IMR-90 (cell line): ENCODE data around the gene CYP11A1. TPM values are rescaled to one million over a fixed set of nuclear protein-coding genes. Genes with fewer than 3 reads are reported as not detected.

Experiments
- ATAC-seq: fragments of 200-7000 bp; cut with Tn5 transposase; 2 replicates; pipeline ENCODE4 v1.9.1; 2020; ENCODE audit warnings: low read depth, mild to moderate bottlenecking, moderate library complexity
- BruUV-seq: library from RNA; stranded (reverse); fragments of 400-500 nt; replicated peaks from 2 replicates; lab custom pipeline; 2021; lab: Mats Ljungman, UMichigan
- CTCF ChIA-PET: fragments of 300-600 bp; formaldehyde crosslinking; extraction: SDS; loops from one replicate; lab custom pipeline; 2021; ENCODE audit warnings: antibody characterized with exemption; lab: Yijun Ruan, JAX
- POLR2A ChIA-PET: fragments of 300-600 bp; sonication (Branson Sonifier 250); formaldehyde crosslinking; loops from one replicate; lab custom pipeline; 2022; ENCODE audit warnings: antibody characterized with exemption; ENCODE audit not compliant: unreplicated experiment; lab: Charles Lee
- DNase-seq: peaks from one replicate; pipeline ENCODE4 v3.0.0; 2013
- H2AFZ ChIP-seq: replicated peaks from 2 replicates; pipeline ENCODE3; 2013; ENCODE audit warnings: low read length, mild to moderate bottlenecking; ENCODE audit not compliant: poor library complexity
- H2AK5ac ChIP-seq: 2 replicates; pipeline ENCODE4 v1.6.1; 2013; ENCODE audit warnings: low read depth, low read length, inconsistent platforms
- H2AK9ac ChIP-seq: replicated peaks from 2 replicates; pipeline ENCODE3; 2013; ENCODE audit warnings: mild to moderate bottlenecking, low read depth, low read length, moderate library complexity; ENCODE audit not compliant: poor library complexity
- H2BK120ac ChIP-seq: 2 replicates; pipeline ENCODE4 v1.6.1; 2013; ENCODE audit warnings: low read depth, low read length, inconsistent platforms
- H2BK15ac ChIP-seq: 3 replicates; pipeline ENCODE4 v1.6.1; 2013; ENCODE audit warnings: low read depth, low read length, inconsistent platforms
- H2BK20ac ChIP-seq: 2 replicates; pipeline ENCODE4 v1.6.1; 2013; ENCODE audit warnings: low read depth, mild to moderate bottlenecking, inconsistent platforms, low read length, moderate library complexity
- H2BK5ac ChIP-seq: 2 replicates; pipeline ENCODE4 v1.6.1; 2013; ENCODE audit warnings: mild to moderate bottlenecking, low read depth, low read length, inconsistent platforms; ENCODE audit not compliant: poor library complexity, severe bottlenecking
- H3K14ac ChIP-seq: replicated peaks from 2 replicates; pipeline ENCODE4 v1.6.1; 2013; ENCODE audit warnings: low read depth, low read length, inconsistent platforms
- H3K18ac ChIP-seq: 2 replicates; pipeline ENCODE4 v1.6.1; 2013; ENCODE audit warnings: low read depth, low read length, control low read depth
- H3K23ac ChIP-seq: 2 replicates; pipeline ENCODE4 v1.6.1; 2013; ENCODE audit warnings: low read depth, low read length, inconsistent platforms
- H3K27ac ChIP-seq: 2 replicates; pipeline ENCODE4 v1.5.1; 2013; ENCODE audit warnings: mild to moderate bottlenecking, control low read depth, low read length; ENCODE audit not compliant: insufficient read depth
- H3K27me3 ChIP-seq: 2 replicates; pipeline ENCODE4 v1.6.1; 2013; ENCODE audit warnings: low read length; ENCODE audit not compliant: control insufficient read depth, insufficient read depth
- H3K36me3 ChIP-seq: 2 replicates; pipeline ENCODE4 v1.6.1; 2013; ENCODE audit warnings: low read length, mixed read lengths; ENCODE audit not compliant: control insufficient read depth, insufficient read depth
- H3K4ac ChIP-seq: 2 replicates; pipeline ENCODE4 v1.6.1; 2013; ENCODE audit warnings: low read depth, low read length, inconsistent platforms
- H3K4me1 ChIP-seq: 2 replicates; pipeline ENCODE4 v1.6.1; 2013; ENCODE audit warnings: low read length, mixed read lengths; ENCODE audit not compliant: control insufficient read depth, insufficient read depth
- H3K4me2 ChIP-seq: 2 replicates; pipeline ENCODE4 v1.6.1; 2013; ENCODE audit warnings: low read depth, mild to moderate bottlenecking, control low read depth, low read length, moderate library complexity
- H3K4me3 ChIP-seq: 2 replicates; pipeline ENCODE4 v1.5.1; 2013; ENCODE audit warnings: low read depth, mild to moderate bottlenecking, control low read depth, low read length, moderate library complexity; ENCODE audit not compliant: insufficient read depth
- H3K56ac ChIP-seq: 2 replicates; pipeline ENCODE4 v1.6.1; 2013; ENCODE audit warnings: low read length, inconsistent platforms; ENCODE audit not compliant: insufficient read depth; ENCODE audit errors: extremely low read depth
- H3K79me1 ChIP-seq, 2 experiments: 2 replicates each; pipeline ENCODE4 v1.6.1; 2013; ENCODE audit warnings: low read length in 2 of 2, inconsistent platforms in 1 of 2, low read depth in 1 of 2
- H3K9ac ChIP-seq: 2 replicates; pipeline ENCODE4 v1.6.1; 2013; ENCODE audit warnings: low read depth, low read length, control low read depth
- H3K9me1 ChIP-seq: 2 replicates; pipeline ENCODE4 v1.6.1; 2013; ENCODE audit warnings: low read length, inconsistent platforms; ENCODE audit not compliant: insufficient read depth
- H3K9me3 ChIP-seq: 2 replicates; pipeline ENCODE4 v1.6.1; 2013; ENCODE audit warnings: low read length; ENCODE audit not compliant: control insufficient read depth, insufficient read depth
- H4K20me1 ChIP-seq: 2 replicates; pipeline ENCODE4 v1.6.1; 2013; ENCODE audit warnings: low read length, inconsistent platforms; ENCODE audit not compliant: insufficient read depth
- H4K5ac ChIP-seq: 2 replicates; pipeline ENCODE4 v1.6.1; 2013; ENCODE audit warnings: mild to moderate bottlenecking, low read depth, low read length, control low read depth
- H4K8ac ChIP-seq, 2 experiments: 2 replicates each; pipeline ENCODE4 v1.6.1; 2013; ENCODE audit warnings: low read depth in 2 of 2, low read length in 2 of 2, control low read depth in 1 of 2, inconsistent platforms in 1 of 2
- H4K91ac ChIP-seq: 2 replicates; pipeline ENCODE4 v1.6.1; 2013; ENCODE audit warnings: low read depth, low read length, inconsistent platforms; ENCODE audit not compliant: insufficient read depth
- RCOR1 ChIP-seq: IDR thresholded peaks from 2 replicates; pipeline ENCODE4 v1.6.1; 2012; ENCODE audit warnings: mild to moderate bottlenecking, low read length, improper control_type of control experiment; ENCODE audit not compliant: insufficient replicate concordance
- dilution Hi-C: fragments of 300-500 bp; cut with HindIII; formaldehyde crosslinking; loops from one replicate; pipeline ENCODE4 v1.14.3; 2018; ENCODE audit warnings: low sequenced_read_pairs; ENCODE audit not compliant: unreplicated experiment
- in situ Hi-C: fragments of 300-500 bp; cut with MboI; formaldehyde crosslinking; loops from 3 replicates; pipeline ENCODE4 v1.14.3; 2019; ENCODE audit warnings: low sequenced_read_pairs, inconsistent platforms, mixed read lengths
- intact Hi-C: fragments of 100-400 bp; cut with micrococcal nuclease; formaldehyde crosslinking; loops from 2 replicates; pipeline ENCODE4 v1.10.0; 2022
- polyA plus RNA-seq, 3 experiments: library from polyadenylated mRNA; depleted of rRNA; stranded (reverse); fragments of >200 nt; gene quantifications; 2 replicates each; pipeline ENCODE4 v1.2.3, GENCODE V29; 2012; ENCODE audit warnings: low replicate concordance in 1 of 3
- total RNA-seq: library from RNA; depleted of rRNA; stranded (reverse); fragments of >200 nt; gene quantifications from 2 replicates; pipeline ENCODE4 v1.2.3, GENCODE V29; 2012

The CYP11A1 gene
- total and polyA plus RNA-seq, 2 of the 4 experiments (the other 2 are of a cell fraction) = 0.18 to 0.50 TPM

GRCh38 chr15:74290645-74291044 is 76.8 kb downstream of the CYP11A1 start:
- Histone ChIP-seq H3K14ac (no peak overlapping the region), H3K79me1 (no peaks in the 10 kb centered on the region), H3K23ac (no peak overlapping the region), H4K5ac (no peak overlapping the region), H3K18ac (no peak overlapping the region), H3K4me3 (no peak overlapping the region), H3K27me3 (peaks cover 32% of the 10 kb centered on the region), H4K8ac (no peak overlapping the region), H2BK5ac (no peak overlapping the region), H3K56ac (no peak overlapping the region), H3K4ac (no peak overlapping the region), H4K20me1 (no peaks in the 10 kb centered on the region), H3K27ac (no peak overlapping the region), H2BK120ac (no peak overlapping the region), H3K9me3 (no peaks in the 10 kb centered on the region), H2AK5ac (no peak overlapping the region), H4K91ac (no peak overlapping the region), H2AK9ac (no peak overlapping the region), H3K36me3 (no peaks in the 10 kb centered on the region), H2BK15ac (no peak overlapping the region), H3K4me2 (no peak overlapping the region), H2BK20ac (no peak overlapping the region), H3K4me1 (no peaks in the 10 kb centered on the region), H3K9ac (no peak overlapping the region), H3K9me1 (no peaks in the 10 kb centered on the region), H2AFZ (no peak overlapping the region)
- ATAC-seq (no peak), DNase-seq (no peak)
- dilution Hi-C loops = no loop called here
- TF ChIP-seq RCOR1 = no peak
- intact Hi-C loops = loop anchor here (1.0 kb wide), 1 partner anchor 25 kb away; no protein-coding TSS in a partner anchor
- no TSS peak for BruUV-seq
- ChIA-PET CTCF (no interaction called here), POLR2A (no interaction called here)
- in situ Hi-C loops = no loop called here
